ENCODE data around the gene ZNRF3.
"Not testable (repeated sequence)": the region's sequence is repeated elsewhere in the genome, so short reads cannot be mapped to it uniquely, and the experiment has no call there.

The ZNRF3 gene

GRCh38 chr22:28908810-28909209 lies 25.4 kb downstream of the ZNRF3 start:
- DNase-seq (ENCODE audit: low read depth), result not testable (repeated sequence)

- no peak for DNase-seq (ENCODE audit: low read depth)
These were observed 26.0 kb downstream of the ZNRF3 start for GRCh38 chr22:28909375-28909774.

GRCh38 chr22:28910569-28911303 lies 27.4 kb downstream of the ZNRF3 start:
- no peak for DNase-seq (ENCODE audit: low read depth)

- no peak for DNase-seq (ENCODE audit: low read depth)
These were observed 27.9 kb downstream of the ZNRF3 start for GRCh38 chr22:28911304-28911690.

- DNase-seq (ENCODE audit: low read depth), result no peak
These were observed 28.7 kb downstream of the ZNRF3 start for GRCh38 chr22:28911777-28912669.

GRCh38 chr22:28914201-28914600 lies 30.8 kb downstream of the ZNRF3 start:
- no peak for DNase-seq (ENCODE audit: low read depth)

- no peak for DNase-seq (ENCODE audit: low read depth)
These were observed 32.6 kb downstream of the ZNRF3 start for GRCh38 chr22:28915969-28916368.

- no peak for DNase-seq (ENCODE audit: low read depth)
These were observed 34.6 kb downstream of the ZNRF3 start for GRCh38 chr22:28917747-28918549.

- no peak for DNase-seq (ENCODE audit: low read depth)
These were observed 35.3 kb downstream of the ZNRF3 start for GRCh38 chr22:28918550-28919271.

GRCh38 chr22:28920757-28921584 lies 37.6 kb downstream of the ZNRF3 start:
- no peak for DNase-seq (ENCODE audit: low read depth)

GRCh38 chr22:28921585-28921879 lies 38.2 kb downstream of the ZNRF3 start:
- no peak for DNase-seq (ENCODE audit: low read depth)

- no peak for DNase-seq (ENCODE audit: low read depth)
These were observed 39.3 kb downstream of the ZNRF3 start for GRCh38 chr22:28922540-28923244.

- DNase-seq (ENCODE audit: low read depth), result no peak
These were observed 40.7 kb downstream of the ZNRF3 start for GRCh38 chr22:28923826-28924732.

- DNase-seq (ENCODE audit: low read depth), result no peak
These were observed 42.5 kb downstream of the ZNRF3 start for GRCh38 chr22:28925916-28926315.

- DNase-seq (ENCODE audit: low read depth), result no peak
These were observed 44.3 kb downstream of the ZNRF3 start for GRCh38 chr22:28927630-28928029.

GRCh38 chr22:28929197-28929596 lies 45.8 kb downstream of the ZNRF3 start:
- DNase-seq (ENCODE audit: low read depth), result no peak

- no peak for DNase-seq (ENCODE audit: low read depth)
These were observed 47.1 kb downstream of the ZNRF3 start for GRCh38 chr22:28930357-28931007.

GRCh38 chr22:28931844-28932567 lies 48.6 kb downstream of the ZNRF3 start:
- no peak for DNase-seq (ENCODE audit: low read depth)
